IPS-18c (cell line): ENCODE data around the gene NFASC.

ENCODE experiments used
- H3K4me3 ChIP-seq: 2 replicates; pipeline ENCODE4 v1.7.0; 2013; ENCODE audit warnings: low read depth, mild to moderate bottlenecking, low read length, moderate library complexity; ENCODE audit not compliant: insufficient read depth
- H3K9me3 ChIP-seq: one replicate; pipeline ENCODE4 v1.6.1; 2013; ENCODE audit warnings: mild to moderate bottlenecking, low read length, moderate library complexity; ENCODE audit not compliant: control insufficient read depth, insufficient read depth

The NFASC gene

DNA sequence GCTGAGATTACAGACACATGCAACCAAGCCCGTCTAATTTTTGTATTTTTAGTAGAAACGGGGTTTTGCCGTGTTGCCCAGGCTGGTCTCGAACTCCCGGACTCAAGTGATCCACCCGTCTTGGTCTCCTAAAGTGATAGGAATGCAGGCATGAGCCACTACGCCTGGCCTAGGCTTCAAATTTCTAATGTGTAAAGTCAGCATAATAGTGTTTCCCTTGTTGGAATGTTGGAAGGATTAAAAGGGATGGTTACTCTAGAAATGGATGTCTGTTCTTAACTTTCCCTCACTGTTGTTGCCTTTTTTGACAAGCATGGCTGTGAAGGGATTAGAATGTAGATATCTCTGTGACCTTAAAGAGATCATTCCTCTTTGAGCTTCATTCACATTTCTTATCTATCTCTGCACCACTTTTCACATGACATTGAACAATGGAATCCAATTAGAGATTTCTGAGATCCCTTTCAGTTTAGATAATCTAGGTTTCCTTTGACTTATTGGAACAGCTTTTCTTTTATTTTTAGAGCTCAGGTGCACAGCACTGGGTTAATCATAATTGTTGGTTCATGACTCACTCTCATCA, 33.7 kb downstream of the NFASC start:
- no peak overlapping the region for H3K4me3 ChIP-seq
- no peaks in the 10 kb centered on the region for H3K9me3 ChIP-seq

DNA sequence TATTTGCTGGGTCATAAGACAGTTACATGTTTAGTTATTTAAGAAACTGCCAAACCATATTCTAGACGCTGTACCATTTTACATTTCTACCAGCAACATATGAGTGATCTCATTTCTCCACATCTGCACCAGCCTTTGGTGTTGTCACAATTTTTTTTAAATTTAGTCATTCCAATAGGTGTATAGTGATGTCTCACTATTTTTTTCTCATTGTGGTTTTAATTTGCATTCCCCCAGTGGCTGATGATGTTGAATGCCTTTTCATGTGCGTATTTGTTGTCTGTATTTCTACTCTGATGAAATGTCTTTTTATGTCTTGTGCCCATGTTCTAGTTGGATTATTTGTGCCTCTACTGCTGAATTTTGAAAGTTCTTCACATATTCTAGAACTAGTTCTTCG, 38.4 kb downstream of the NFASC start:
- Histone ChIP-seq H3K9me3 (no peaks in the 10 kb centered on the region), H3K4me3 (no peak overlapping the region)

DNA sequence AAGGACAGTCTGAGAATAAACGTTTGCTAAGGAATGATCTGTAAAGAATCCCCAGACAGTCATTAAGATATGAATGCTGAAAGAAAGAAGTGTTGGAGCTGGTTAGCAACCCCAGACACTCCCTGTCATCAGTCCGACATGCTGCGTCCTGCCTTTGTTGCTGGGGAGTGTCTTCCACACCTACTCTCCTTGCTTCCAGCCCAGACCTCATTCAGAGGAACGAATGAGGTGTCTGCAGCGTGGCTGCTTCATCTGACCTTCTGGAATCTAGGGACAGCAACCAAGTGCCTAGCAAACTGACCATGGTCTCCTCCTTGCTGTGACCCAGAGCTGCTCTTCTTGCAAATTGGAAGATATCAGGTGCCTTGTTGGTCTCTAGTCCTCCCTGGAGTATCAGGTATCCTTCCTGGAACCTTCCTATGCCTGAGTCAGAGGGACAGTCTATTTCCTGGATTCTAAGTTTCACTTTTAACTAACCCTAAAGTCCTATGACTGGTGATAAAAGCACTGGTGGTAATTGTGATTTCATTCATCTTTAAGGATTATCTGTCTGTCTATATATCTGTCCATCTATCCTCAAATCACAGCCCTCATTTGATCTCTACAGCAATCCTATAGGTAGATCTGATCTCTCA, 45.3 kb downstream of the NFASC start:
- no peak overlapping the region for H3K4me3 ChIP-seq
- H3K9me3 ChIP-seq, result no peaks in the 10 kb centered on the region

DNA sequence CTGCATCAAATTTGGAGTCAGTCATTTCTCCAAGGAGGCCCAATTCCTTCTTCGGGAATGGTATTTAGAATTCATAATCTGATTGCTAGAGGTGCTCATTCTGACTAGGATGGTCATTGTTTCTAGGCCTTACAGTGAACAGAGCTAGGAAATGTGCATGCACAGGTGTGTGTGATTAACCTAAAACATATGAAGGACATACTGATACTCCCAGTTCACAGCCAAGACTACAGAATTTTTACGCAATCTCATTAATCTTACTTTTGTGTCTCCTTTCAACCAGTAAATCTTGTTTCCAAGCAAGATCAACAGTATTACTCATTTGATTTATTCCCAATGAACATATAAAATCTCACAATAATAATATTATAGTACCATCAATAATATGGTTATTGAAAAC, 47.1 kb downstream of the NFASC start:
- Histone ChIP-seq H3K4me3 (no peak overlapping the region), H3K9me3 (no peaks in the 10 kb centered on the region)

DNA sequence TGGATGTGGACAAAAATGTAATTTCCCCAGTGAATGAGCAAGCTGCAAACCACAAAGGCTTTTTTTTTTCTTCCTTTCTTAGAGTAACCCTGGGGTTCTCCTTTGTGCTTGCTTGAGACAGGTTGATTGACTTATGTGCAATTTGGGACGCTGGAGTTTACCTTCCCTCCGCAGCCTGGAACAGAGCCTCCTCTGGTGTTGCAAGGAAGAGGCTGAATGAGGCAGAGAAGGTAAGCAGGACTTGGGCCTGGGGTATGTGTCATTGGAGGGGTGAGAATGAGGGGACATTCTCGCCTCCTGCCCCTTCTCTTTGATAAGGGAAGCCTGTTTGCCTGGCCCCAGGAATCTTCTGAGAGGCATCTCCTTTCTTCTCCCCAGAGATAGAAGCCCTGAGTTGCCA, 49.8 kb downstream of the NFASC start:
- Histone ChIP-seq H3K4me3 (no peak overlapping the region), H3K9me3 (no peaks in the 10 kb centered on the region)

DNA sequence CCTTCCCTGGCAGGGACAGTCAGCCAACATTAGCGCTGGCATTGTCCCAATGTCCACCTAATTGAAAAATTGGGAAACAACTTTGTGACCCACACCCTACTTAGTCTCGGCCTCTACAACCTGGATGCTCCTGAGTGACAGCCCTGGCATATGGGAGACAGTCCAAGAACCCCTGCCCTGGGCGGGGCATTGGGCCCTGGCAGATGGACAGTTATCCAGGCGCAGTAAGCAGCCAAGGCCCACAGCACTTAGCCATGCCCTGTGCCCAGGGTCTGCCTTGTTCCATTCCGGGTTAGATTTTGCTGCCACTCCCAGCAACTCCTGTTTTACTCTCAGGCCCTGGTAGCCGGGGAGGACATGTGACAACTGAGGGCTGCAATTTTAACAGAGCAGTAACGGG, 50.3 kb downstream of the NFASC start:
- no peaks in the 10 kb centered on the region for H3K9me3 ChIP-seq
- no peak overlapping the region for H3K4me3 ChIP-seq

DNA sequence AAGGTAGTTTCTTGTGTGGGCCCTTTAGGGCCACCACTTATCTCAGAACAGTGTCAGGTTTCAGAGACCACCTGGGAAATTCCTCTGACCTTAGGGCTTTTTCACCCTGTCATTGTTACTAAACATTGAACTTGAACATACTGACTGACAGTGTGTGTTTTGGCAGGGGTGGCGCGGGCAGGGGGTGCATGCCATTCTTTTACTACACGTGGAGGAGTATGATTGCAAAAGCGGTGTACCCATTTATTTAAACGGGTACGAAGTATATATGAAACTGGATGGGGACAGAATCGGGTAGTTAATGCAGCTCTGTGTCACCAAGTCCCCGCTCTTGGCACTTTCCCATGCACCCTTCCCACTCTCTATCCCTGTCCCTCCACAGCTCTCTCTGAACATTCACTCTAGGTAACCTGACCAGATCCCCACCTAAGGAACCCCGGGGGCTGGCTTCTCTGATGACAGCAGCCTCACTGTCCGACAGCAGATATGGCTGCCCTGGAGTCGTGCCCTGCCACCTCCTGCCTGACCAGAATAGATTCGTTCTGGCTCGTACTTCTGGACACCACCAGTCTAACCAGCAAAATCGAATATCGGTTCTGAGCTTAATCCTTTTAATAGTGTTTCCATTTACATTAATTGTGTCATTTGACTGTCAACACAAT, 51.3 kb downstream of the NFASC start:
- Histone ChIP-seq H3K4me3 (no peak overlapping the region), H3K9me3 (no peaks in the 10 kb centered on the region)

DNA sequence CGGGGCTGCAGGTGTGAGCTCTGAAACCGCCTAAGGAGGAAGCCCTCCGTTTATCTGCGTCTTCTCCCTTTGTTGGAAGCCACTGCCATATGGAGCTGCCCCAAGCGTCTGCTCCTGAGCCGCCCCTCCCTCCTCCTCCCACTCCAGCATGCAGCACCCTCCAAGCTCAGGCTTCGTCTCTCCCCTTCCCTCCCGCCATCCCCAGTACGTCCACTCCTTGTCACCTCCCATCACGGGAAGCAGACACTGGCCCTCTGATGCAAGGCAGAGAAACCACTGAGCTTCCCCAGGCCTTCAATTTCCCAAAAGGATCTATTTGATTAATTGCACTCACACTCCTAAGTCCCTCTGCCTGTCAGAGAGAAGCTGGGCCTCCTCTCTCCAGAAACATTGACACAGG, 52.5 kb downstream of the NFASC start:
- no peaks in the 10 kb centered on the region for H3K9me3 ChIP-seq

DNA sequence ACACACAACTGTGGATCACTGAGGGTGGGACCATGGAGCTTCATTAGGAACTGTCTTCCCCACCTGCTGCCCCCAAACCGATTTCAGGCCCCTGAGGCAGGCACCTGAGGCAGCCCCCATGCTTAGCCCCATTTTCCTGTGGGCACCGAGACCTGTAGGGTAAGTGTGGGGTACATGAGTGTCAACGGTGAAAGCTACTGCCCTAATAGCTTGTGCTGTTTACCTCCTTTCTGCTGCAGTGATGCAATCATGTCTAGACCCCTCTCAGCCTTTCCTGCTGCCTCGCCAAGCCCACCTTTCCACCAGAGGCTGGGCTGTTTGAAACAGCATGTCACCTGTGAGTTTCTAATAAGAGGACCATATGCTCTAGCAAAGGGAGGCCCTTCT, 53.0 kb downstream of the NFASC start:
- H3K4me3 ChIP-seq, result no peak overlapping the region

More for the DNA sequence above, 52.5 kb downstream of the NFASC start:
- no peak overlapping the region for H3K4me3 ChIP-seq

DNA sequence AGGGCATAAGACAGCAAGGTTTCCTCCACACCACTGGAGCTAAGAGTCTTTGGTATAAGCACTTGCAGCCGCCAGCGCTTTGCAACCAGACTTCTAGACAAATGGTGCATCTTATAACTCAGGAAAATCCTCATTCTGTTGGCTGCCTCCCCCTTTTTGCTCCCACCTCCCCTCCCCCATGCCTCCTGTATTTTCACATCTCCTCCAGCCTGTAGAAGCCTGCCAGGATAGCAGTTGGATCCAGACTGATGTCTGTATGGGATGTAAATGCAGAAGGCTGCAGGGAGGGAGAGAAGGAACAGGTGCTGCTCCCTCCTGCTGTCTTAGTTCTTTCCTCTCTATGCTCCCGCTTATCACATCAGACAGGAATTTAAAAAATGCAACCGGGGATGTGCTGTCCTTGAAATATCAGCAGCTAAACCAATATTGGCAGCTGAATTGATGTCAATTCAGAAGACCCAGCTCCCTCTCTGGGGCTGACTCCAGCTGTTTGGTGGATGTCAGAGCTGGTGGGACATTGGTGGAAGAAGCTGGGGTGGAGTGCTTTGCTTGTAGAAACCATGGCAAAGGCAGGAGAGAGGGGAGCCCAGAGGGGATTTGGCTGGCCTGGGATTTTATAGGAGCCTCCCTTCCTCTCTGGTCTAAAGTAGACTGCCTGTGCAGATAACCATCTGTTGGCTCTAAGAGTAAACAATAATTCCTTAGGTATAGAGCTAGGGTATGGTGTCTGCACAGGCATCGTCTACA, 53.5 kb downstream of the NFASC start:
- Histone ChIP-seq H3K9me3 (no peaks in the 10 kb centered on the region), H3K4me3 (no peak overlapping the region)

More for the DNA sequence above, 53.0 kb downstream of the NFASC start:
- no peaks in the 10 kb centered on the region for H3K9me3 ChIP-seq

DNA sequence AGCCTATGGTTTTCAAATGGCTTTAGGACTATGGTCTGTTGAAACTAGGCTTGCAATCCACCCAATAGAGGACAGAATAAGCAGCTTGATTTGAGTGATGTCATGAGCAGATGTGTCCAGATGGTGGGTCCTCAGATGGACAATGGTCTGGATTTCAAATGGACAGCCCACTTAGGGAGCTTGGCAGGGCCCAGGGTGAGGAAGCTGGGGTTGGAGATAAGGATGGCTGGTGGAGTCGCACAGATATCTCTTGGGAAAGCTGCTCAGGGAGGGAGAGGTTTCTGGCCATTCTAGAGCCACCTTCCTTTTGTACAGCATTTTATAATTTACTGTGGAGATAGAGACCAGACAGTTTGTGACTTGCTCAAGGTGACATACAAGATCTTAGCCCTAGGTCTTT, 55.0 kb downstream of the NFASC start:
- Histone ChIP-seq H3K4me3 (no peak overlapping the region), H3K9me3 (no peaks in the 10 kb centered on the region)

DNA sequence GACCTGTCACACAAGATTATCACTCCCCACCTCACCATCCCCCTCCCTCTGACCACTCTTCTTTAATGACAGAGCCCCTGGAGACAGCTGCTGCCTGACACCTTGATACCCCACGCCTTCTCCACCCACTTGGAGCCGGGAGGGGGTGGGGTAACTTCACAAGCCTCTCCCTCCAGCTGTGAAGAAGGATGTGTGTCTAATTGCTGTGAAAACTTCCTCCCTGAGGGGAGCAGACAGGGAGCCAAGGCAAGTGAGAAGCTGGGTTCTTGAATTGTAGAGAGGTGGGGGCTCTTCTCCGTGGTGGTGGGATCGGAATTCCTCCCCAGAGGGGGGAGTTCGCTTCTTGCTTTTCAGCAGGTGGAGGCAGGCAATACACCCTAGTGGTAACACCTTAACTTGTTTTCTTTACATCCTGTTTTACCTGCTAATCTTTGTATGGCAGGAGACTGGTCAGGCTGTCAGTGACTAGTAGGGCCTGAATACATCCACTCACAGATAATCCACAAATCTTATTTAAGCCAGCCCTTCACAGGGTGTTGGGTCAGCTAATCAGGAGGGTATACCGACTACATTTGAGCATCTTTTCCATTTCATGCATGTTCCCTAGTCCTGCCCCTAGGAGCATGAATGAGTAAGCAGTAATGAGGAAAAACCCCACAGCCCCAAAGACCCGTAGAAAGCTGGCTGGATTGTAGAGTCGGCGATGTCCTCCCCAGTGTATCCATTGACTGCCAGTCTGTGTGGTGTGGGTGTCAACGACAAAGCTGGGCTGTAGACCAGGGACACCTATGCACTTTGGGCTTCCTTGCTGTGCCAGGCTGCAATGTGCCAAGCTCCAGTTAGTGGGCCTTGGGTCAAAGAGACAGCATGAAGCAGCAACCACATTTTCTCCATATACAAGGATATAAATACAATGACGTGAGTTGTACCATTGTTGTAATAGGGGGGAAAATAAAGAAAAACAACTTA, 57.3 kb downstream of the NFASC start:
- Histone ChIP-seq H3K4me3 (no peak overlapping the region), H3K9me3 (no peaks in the 10 kb centered on the region)

DNA sequence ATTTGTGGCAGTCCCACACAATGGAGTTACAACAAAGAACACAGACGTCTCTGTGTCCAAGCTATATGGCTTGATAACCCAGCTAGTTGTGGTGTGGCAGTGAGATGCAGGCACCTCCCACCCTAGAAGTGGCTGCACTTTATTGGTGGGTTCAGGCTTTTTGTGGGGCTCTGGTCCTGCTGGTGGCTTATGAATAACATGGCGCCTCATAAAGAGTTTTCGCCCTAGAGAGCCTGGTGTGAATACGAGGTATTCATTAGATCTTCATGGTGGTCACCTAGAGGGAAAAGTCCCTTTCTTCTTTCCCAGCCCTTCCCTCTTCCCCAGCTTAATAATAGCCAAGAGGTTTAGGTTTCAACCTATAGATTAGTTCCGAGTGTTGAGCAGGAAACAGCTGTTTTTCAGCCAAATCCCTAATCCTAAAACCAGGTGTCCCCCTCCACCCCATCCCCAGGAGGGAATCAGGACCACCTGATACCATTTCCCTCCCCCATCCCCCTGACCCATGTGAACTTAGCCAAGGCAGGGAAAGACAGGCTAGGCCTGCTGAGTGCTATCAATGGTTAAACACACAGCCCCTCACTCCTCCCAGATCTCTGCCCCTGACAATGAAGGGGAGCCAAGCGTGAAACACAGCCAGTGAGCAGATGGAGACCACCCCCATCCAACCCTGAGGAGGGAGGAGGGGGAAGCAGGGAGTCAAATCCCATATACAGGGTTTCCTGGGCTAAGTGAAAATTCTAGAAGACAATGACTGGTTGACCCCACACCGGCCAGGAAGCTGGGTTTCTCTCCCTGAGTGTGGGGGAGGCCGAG, 58.2 kb downstream of the NFASC start:
- Histone ChIP-seq H3K9me3 (no peaks in the 10 kb centered on the region), H3K4me3 (no peak overlapping the region)

DNA sequence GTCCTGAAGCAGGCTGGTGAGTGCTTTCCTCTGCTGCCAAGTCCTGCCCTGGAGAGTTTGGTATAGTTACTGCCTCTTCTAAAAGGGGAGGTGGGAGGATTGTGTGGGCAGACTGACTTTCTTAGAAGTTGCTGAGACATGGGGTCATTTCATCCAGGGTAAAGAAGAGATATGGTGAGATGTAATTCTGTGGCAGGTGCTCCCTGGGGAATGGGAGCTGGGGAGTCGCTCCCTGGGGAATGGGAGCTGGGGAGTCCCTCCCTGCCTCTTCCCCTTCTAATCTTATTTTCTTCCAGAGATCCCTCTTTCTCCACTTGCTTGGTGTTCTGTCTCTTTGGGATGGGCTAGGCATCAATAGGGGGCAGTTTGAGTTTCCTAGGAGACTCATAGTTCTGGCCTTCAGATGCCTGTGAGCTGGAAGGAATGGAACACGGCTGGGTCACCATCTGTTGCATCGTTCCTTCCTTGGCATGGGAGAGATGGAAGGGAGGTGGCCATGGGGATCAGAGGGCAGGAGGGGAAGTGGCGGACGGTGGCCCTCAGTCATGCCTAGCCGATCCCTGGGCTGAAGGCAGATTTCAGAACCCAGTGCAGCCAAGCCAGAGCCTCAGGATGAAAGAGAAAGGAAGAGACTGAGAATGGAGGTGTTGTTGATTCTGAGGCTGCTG, 59.0 kb downstream of the NFASC start:
- H3K4me3 ChIP-seq, result no peak overlapping the region
- H3K9me3 ChIP-seq, result no peaks in the 10 kb centered on the region

DNA sequence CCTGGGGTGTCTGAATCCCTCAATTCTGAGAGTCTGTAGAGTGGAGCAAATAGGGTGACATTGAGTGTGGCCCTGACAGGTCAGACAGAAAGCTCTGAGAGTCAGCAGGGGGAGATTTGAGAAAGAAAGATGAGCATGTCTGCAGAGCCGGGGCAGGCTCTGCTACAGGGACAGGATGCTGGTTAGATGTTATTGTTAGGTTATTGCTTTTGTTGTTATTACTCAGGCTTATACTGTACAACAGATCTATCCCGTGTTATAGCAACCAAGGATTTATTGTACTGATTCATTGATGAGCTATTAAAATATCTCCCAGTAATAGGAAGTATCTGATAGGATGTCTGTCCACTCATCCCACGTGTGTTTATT, 59.5 kb downstream of the NFASC start:
- no peaks in the 10 kb centered on the region for H3K9me3 ChIP-seq
- no peak overlapping the region for H3K4me3 ChIP-seq

DNA sequence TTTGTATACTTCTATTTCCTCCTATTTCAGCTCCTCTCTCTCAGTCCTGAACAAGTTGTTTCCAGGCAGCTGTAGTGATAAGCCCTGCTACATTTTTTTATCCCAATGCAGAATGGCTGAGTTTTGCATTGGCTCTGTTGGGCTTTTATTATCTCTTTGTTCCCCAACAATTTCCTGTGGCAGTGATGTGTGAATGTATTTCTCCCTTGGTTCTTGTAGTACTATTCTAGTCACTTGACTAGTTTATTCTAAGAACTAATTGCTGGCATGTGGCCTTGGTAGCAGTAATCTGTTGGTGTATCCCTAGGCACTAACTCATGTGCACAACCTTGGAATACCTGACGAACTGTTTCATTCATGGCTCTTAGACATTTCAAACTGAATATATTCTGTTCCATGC, 60.7 kb downstream of the NFASC start:
- no peaks in the 10 kb centered on the region for H3K9me3 ChIP-seq
- H3K4me3 ChIP-seq, result no peak overlapping the region
